GM21390 (cell line): ENCODE measurements around the gene CFAP97.
"Not testable (repeated sequence)": the region's sequence is repeated elsewhere in the genome, so short reads cannot be mapped to it uniquely, and the experiment has no call there.

ENCODE experiments used
- ATAC-seq: cut with Tn5 transposase; IDR thresholded peaks from one replicate; pipeline ENCODE4 v1.9.1; 2021; ENCODE audit not compliant: unreplicated experiment

CFAP97 gene

DNA sequence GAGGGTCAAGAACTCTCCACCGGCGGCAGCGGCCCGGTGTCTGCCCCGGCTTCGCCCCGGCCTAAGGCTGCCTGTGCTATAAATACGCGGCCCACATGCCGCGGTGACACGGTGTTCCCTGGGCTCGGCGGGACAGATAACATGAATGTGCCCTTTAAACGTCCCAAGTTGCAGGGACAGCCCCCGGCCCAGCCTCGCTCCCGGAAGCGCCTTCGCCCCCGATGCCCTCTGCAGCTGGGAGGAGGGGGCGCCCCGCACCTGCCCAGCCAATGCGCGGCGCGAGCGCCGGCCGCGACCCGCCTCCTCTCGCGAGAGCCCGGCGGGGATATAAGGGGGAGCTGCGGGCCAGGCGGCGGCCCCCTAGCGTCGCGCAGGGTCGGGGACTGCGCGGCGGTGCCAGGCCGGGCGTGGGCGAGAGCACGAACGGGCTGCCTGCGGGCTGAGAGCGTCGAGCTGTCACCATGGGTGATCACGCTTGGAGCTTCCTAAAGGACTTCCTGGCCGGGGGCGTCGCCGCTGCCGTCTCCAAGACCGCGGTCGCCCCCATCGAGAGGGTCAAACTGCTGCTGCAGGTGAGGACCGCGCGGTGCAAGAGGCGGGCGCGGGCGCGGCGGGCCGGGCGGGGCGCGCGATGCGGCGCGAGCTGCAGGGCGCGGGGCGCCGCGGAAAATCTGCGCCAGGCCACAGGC, 60.7 kb downstream of the CFAP97 start, which contains the start of gene SLC25A4:
SLC25A4 (plus strand) TSS at position 355 of the 689 bp plus-strand sequence; CDS start at position 462, 107 bp downstream.
- ATAC-seq: peak; percentile 93

DNA sequence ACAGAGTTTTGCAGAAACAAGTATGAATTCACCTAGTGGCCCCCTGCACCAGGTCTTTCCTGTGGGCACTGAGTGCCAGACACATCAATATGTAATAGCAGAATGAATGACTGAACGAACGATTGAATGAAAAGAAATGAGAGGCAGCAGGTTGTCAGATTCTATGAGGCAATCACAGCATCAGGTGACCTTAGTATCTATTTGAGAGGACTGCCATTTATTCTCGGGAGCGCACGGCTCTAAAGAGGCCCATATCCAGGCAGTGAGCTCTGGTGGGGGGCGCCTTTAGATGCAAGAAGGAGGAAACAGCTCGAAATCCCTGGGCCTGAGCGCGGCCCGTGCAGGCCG, 61.3 kb downstream of the CFAP97 start:
- no peak for ATAC-seq

DNA sequence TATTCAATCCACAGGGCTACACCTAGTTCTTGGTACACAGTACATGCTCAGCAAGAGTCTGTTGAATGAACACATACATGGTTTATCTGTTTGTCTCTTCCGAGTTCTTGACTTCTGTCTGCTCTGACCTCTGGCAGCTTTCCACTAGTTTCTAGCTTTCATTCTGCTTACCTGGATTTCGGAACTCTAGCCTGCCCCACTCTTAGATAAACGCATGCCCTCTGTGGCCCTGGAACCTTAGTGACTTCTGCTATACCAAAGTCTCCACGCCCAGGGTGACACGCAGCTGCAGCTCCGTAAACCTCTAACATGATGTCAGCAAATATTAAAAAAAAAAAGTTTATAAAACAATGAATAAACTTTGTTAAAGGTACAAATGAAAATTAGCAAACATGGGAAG, 62.0 kb downstream of the CFAP97 start:
- ATAC-seq: no peak

DNA sequence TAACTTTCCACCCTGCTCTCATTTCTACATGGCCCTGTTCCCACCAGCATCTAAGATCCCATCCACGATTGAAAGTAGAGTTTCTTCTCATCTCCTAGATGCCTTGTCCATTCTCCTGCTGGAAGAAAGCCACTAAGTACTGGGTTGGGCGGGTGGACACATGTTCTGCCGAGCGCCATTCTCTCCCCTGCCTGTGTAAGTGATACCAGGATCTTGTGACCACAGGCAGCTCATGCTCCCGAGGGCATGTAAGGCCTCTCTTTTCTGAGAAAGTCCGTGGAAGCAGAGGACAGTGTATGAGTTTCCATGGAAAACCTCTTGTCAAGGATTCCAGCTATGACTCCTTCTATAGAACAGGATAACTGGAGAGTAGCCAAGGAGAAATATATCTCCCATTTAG, 64.1 kb downstream of the CFAP97 start:
- no peak for ATAC-seq

DNA sequence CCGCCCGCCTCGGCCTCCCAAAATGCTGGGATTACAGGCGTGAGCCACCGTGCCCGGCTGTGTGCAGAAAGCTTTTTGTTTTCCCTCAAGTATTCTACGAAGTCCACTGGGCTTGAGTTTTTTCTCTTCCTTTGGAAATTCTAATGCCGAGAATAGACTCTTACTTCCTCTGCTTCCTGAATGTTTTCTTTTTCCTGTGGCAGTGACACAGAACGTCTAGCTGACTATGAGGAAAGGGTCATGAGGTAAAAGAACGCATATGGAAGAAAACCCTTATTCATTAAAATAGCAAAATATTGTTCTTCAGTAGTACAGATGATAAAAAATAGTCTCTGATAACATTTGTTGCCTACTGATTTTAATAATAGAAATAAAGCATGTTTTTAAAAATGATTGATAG, 65.6 kb downstream of the CFAP97 start:
- ATAC-seq: no peak

DNA sequence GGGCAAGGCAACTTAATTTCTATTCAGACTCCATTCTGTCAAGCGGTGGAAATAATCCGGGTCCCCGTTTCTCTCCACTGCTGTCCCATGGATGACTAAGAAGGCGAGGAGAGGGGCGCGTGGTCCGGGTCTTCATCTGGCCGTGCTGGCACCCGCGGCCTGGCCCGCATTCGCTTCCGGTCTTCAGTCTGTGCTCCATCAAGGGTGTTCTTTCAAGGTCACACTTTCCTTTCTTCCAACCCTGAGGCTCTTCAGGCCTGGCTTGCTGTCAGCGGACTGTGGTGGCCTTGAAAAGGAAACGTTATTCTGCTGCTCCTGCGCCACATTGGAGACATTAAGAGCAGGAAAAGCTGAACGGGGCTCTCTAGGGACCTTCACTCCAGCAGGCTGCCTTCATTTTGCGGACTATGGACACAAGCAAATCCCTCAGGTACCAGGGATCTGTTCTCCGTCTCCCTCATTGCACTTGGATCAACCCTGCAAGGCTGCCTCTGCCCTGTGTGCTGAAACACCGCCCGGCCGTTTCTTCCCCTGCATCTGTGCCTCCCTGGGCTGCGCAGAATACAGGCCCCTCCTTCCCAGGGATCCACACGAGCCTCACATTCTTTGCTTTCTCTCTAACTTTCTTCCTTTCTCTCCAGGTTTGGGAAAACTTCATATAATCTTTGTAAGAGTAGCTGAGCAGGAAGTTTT, 66.4 kb downstream of the CFAP97 start:
- ATAC-seq: no peak

DNA sequence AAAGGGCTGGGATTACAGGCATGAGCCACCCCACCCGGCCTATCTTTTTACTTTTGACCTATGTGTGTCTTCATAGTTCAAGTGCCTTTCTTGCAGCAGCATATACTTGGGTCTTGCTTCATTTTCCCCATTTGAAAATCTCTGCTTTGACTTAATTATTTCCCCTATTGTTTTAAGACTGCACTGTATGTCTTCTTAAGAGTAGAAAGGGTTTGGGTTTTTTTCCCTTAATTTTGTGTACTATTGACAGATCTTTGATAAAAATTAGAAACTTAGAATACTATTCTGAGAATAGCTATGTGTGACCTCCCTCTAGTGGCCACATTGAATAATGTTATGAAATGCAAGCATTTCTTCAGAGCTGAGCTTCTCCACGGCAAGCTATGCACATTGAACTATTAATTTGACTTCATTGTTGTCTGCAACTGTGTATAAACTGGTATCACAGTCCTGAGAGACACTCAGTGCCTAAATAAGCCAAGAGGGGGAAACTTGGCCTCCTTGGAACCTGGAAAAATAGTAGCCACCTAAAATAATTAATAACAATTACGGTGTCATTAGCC, 69.4 kb downstream of the CFAP97 start:
- peak; percentile 88 for ATAC-seq

DNA sequence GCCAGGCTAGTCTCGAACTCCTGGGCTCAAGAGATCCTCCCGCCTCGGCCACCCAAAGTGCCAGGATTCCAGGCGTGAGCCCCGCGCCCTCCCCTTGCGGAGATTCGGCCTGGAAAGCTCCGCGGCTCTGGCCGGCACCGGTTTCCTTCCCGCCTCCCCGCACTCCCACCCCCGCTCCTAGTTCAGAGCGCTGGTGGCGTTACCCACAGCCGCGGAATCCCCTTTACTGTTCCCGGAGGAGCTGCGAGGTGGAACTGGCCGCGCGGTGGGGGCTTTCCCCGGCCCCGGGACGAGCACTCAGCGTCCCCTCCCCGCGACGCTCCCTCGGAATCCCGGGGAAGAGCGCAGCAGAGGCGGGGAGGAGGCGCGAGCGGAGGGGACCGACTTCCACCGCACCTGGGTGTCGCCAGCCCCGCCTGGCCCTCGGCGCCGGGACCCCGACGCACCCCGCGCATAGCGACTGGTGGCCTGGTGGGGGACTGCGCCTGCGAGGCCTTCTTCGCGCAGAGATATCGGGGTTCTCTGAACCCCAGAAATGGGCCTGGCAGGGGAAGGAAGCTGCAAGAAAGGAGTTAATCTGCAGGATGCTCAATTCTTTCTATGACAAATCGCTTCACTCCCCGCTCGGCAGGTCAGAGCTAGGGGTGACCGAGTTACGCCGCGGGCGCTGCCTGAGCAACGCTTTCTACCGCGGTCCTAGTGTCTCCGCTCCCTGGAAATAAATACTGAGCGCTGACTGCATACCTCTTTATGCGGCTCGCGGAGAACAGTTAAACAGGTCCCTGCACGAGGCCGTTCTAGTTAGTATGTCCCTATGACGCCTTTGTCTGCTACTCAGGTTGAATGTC, 75.3 kb downstream of the CFAP97 start:
- ATAC-seq: peak; percentile 60

DNA sequence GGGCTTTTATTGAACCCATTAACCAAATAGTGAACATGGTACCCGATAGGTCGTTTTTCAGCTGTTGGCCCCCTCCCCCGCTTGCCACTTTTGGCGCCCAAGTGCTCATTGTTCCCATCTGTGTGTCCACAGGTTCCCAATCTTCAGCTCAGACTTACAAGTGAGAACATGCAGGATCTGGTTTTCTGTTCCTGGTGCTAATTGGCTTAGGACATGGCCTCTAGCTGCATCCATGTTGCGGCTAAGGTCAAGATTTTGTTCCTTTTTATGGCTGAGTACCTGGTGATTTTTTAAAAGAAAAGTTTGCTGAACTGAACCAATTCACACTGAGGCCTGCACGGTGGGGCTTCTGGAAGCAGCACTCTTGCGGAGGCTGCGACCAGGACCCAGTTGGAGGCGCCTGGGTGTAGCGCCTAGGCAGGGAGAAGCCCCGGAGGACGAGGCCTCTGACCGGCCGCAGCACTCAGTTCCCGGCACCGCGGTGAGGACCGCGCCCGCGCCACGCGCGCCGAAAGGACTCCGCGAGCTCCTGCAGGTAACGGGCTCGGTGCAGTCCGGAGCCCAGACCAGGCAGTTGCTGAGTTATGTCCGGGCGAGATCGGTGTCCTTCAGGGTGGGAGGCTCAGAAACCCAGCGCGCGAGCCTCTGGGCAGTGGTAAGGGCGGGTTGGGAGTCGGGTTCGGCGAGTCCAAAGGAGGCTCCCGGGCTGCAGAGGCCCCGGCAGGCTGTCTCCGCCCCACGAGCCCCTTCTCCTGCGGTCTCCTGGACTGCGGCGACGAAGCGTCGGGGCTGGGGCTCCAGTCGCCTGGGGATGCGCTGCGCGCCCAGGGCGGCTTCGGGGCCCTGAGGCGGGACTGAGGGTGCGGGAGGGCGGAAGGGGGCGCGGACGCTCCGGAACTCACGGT, 76.5 kb downstream of the CFAP97 start:
- ATAC-seq: no peak

DNA sequence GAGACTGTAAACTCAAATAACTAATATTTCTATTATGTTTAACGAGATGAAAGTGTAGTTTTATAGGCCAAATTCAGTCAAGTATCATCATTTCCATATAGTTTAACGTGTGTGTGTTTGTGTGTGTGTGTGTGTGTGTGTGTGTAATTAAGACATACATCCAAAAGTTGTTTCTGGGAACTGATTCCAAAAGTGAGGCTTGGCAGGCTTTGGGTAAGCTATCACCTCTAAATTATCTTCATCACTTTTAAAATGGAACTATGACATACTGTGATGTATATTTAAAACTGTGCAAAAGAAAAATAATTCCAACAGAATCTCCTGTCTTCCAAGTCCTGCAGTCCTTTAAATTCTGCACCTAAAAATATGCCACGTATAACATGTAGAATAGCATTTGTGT, 79.8 kb downstream of the CFAP97 start:
- ATAC-seq: no peak

DNA sequence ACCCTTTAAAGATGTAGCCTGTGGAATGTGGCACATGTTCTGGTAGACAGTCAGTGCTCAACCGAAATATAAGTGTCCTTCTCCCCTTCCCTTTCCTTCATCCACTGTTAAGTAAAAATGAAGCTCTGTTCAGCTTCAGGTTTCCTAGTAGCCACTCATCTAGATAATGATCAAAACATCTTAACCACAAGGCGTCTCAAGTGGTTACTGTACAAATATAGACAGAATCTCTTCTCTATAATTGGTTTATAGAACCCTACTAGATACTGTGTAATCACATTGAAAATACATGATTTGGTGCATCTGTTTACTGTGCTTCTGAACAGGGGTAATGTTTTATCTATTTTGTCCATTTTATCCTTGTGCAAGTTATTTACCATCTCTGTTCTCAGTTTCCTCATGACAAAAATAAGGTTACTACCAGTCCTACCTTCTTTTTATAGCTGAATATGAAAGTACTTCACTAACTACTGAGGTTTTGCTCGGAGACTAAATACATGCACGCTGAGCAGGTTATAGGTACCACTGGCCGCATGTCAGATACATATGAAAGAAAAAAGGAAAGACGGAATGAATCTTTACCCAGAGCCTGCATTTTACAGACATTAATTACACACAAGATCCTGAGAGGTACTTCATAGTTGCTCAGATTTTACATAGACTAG, 81.0 kb downstream of the CFAP97 start:
- peak; percentile 80 for ATAC-seq

DNA sequence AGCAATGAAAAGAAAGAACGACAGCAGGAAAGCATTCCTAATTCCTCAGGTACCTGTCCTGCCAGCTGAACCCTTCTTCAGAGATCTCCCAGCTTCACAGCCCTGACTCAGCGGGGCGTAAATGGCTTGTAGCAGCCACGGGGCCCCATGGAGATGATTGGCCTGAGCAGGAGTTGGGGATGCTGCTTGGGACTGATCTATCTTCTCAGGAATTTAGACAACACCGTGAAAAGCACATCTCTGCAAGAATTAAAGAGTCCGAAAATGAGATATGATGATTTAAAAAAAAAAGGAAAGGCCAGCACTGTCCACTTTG, 83.2 kb downstream of the CFAP97 start:
- ATAC-seq: no peak

DNA sequence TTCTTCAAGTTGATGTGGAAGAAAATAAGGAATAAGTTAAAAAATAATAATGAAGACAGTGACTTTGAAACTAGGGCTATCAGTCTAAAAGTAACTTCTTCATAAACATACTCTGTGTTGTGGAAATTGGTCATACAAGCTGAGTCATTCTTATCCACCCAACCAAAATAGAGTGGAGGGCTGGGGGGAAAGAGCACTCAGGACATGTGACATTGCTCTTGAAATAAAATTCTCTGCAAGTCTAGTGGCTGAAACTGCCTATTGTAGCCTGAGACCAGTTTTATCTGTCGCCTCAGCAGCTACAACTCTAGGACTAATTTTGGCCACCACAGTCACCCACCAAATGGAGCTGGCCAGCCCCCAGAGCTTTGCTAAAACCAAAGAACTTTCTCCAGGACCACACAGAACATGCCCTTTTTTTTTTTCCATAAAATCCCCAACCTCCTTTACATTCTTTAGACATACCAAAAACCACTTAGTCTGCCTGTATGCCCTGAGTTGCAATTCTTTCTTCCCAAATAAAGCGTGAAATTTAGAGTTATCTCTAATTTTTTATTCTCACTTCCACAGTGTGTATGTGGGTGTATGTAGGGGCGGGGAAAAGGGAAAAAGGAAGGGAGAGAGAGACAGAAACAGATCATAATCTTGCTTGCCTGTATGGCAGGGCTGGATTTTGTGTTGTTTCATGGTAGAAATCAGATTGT, 83.7 kb downstream of the CFAP97 start:
- ATAC-seq: no peak

DNA sequence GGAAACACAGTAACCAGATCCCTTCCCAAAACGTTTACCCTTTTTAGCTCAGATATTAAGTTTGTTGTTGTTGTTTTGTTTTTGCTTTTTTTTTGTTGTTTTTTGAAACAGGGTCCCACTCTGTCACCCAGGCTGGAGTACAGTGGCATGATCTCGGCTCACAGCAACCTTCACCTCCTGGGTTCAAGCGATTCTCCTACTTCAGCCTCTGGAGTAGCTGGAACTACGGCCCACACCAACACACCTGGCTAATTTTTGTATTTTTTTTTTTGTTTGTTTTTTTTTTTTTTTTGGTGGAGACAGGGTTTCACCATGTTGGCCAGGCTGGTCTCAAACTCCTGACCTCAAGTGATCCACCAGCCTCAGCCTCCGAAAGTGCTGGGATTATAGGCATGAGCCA, 84.3 kb downstream of the CFAP97 start:
- ATAC-seq: not testable (repeated sequence)

DNA sequence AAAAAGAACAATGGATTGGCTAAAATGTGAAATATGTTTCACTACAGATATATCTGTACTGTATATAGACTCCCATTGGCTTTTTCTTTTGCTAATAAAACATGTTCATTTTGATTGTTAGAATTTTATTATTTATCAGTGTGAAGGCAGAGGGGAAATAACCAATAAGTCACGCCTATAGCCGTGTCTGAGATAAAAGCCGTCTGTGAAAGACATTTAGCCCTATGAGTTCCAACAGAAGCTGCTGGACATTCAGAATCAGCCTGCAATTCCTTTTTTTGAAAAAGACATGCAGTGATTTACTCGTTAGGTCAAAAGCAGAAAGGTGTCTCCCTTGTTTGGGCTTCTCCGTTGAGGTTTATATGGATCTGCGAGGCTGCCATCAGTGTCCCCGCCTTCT, 84.9 kb downstream of the CFAP97 start:
- ATAC-seq: no peak

DNA sequence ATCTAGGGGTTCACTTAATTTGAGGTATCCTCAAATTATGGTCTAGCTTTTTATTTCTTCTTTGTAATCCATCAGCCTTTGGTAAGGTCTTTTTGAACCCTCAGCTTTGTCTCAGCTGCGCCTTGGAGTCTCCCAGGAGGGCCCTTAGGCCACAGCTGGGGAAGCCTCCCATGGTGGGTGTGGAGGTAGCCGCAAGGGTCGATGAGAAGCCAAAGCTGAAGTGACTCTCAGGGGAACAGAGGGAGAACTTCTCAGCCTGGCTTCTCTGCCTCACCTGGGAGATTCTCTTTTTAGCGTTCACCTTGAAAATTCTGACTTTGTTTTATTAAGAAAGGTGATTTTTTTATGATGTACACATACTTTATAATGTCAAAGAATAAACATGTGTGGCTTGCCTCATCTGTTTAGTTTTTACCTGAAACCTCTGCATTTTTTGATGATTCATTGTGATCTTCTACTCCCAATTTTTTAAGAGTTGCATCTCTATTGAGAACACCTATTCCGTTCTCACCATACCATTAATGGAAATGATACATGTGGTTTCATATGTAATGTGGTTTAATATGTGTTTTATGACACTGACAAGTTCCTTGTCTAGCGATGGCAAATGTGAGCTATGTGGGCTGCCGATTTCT, 86.4 kb downstream of the CFAP97 start:
- ATAC-seq: no peak

DNA sequence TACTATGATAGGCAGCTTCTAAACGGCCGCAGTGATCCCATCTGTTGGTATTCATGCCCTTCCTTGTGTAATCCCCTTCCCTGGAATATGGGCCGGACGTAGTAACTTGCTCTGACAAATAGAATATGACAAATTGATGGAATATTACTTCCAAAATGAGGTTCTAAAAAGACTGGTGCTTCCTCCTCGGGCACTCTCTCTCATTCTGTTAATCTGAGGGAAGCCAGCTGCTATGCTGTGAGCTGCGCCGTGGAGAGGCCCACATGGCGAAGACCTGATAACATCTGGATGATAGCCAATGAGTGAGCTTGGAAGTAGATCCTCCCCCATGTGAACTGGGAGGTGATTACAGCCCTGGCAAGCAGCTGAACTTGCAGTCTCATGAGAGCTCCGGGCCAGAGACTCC, 88.0 kb downstream of the CFAP97 start:
- no peak for ATAC-seq

DNA sequence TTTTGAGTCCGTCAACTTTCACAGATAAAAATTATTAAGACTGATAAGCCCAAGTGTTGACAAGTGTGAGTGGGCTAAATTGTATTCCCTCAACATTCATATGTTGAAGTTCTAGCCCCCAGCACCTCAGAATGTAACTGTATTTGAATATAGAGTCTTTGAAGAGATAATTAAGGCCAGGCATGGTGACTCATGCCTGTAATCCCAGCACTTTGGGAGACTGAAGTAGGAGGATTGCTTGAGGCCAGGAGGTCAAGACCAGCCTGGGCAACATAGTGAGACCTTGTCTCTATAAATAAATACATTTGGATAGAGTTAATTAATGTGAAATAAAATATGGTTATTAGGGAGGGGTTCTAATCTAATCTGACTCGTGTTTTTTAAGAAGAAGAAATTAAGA, 90.5 kb downstream of the CFAP97 start:
- no peak for ATAC-seq

DNA sequence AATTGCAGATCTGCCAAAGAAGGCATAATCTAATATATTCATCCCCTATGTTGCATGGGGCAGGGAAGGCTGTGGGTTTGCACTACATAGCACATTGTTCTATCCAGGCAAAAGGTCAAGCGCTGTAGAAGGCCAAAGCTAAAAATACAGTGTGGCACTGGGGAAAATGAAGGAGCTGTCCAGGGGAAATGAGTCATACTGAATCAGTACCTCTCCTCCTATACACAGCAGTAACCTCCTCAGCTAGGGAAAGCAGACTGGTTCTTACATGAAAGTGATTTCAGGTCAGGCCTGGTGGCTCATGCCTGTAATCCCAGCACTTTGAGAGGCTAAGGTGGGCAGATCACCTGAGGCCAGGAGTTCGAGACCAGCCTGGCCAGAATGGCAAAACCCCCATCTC, 91.7 kb downstream of the CFAP97 start:
- ATAC-seq: no peak
